Measurements from ENCODE around the gene GRB10.

The GRB10 gene

DNA sequence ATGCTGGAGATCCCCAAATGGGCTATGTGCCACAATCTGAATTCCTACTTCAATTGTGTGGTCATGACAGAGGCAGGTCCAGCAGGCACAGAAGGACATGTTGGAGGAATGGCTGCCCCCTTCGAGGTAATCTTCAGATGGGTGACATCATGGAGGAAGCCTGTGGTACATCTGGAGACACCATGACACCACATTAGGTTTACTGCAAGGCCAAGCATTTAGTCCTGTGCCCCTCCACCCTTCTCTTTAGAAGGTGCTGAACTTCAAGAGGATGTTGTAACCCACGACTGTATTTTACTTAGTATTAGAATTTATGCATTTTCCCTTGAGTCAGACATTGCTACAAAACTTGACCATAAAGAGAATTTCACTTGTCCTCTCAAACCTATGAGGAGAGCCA is 142.4 kb downstream of the GRB10 start:
- Histone ChIP-seq H2BK5ac (ENCODE audit: low read length) (no peak overlapping the region), H3K36me3 (replicated peaks in 1 of 2; ENCODE audit: control insufficient read depth in 2 of 2, insufficient read depth in 2 of 2, low read length in 2 of 2) (peaks cover 0 to 17% of the 10 kb centered on the region in 2 donors), H3K79me1 (ENCODE audit: low read depth, low read length) (no peaks in the 10 kb centered on the region), H3K27me3 (ENCODE audit: control insufficient read depth in 3 of 3, insufficient read depth in 3 of 3, low read depth in 1 of 3, low read length in 3 of 3) (no peaks in the 10 kb centered on the region), H2BK120ac (ENCODE audit: low read depth, low read length) (no peak overlapping the region), H3K4ac (ENCODE audit: low read length) (no peak overlapping the region), H4K91ac (ENCODE audit: low read depth, low read length, poor library complexity) (no peak overlapping the region), H3K4me2 (ENCODE audit: insufficient read depth, low read length, poor library complexity, severe bottlenecking) (no peak overlapping the region), H3K14ac (ENCODE audit: low read length) (no peak overlapping the region), H2AFZ (ENCODE audit: low read length) (no peak overlapping the region), H3K9me3 (replicated peaks in 1 of 2; ENCODE audit: control insufficient read depth in 2 of 2, insufficient read depth in 1 of 2, low read depth in 1 of 2, low read length in 2 of 2) (peaks cover 2 to 17% of the 10 kb centered on the region in 2 donors), H3K4me1 (ENCODE audit: control insufficient read depth in 2 of 2, insufficient read depth in 1 of 2, low read depth in 1 of 2, low read length in 2 of 2) (peaks cover 2 to 8% of the 10 kb centered on the region in 2 donors), H4K8ac (ENCODE audit: low read depth, low read length) (no peak overlapping the region), H2BK15ac (ENCODE audit: low read length) (no peak overlapping the region), H3K9ac (ENCODE audit: low read depth, low read length, poor library complexity) (no peak overlapping the region), H3K4me3 (ENCODE audit: low read length in 2 of 2) (no peak overlapping the region), H3K18ac (ENCODE audit: low read length) (no peak overlapping the region), H2BK12ac (ENCODE audit: low read length) (no peak overlapping the region), H3K23ac (ENCODE audit: low read depth, low read length, poor library complexity) (no peak overlapping the region), H3K27ac (replicated peaks; ENCODE audit: low read length) (no peak overlapping the region), H2AK5ac (ENCODE audit: low read depth, low read length) (no peak overlapping the region)
- no CpG with 5 or more reads among the region's 2 CpGs for WGBS, 2 donors (ENCODE audit: extremely low coverage in 2 of 2, insufficient read length in 2 of 2, insufficient replicate concordance in 1 of 2)
- no peak for DNase-seq (ENCODE audit: low spot score)

DNA sequence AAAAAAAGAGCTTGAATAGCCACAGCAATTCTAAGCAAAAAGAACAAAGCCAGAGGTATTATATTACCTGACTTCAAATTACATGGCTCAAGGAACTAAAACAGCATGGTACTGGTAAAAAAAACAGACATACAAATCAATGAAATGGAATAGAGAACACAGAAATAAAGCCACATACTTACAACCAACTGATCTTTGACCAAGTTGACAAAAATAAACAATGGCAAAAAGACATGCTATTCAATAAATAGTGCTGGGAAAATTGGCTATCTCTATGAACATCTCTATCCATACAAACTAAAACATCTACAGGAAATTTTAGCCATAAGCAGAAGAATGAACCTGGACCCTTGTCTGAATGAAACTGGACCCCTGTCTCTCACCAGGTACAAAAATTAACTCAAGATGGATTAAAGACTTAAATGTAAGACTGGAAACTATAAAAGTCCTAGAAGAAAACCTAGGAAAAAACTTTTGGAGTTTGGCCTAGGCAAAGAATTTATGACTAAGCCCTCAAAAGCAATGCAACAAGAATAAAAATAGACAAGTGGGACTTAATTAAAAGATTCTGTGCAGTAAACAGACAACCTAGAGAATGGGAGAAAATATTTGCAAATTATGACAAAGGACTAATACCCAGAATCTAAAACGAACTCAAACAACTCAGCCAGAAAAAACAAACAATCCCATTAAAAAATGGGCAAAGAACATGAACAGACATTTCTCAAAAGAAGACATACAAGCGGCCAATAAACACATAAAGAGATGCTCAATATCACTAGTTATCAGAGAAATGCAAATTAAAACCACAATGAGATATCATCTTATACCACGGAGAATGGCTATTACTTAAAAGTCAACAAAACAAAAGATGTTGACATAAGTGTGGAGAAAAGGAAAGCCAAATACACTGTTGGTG is 144.7 kb downstream of the GRB10 start:
- Histone ChIP-seq H2BK15ac (ENCODE audit: low read length) (no peak overlapping the region), H3K4me2 (ENCODE audit: insufficient read depth, low read length, poor library complexity, severe bottlenecking) (no peak overlapping the region), H3K27me3 (ENCODE audit: control insufficient read depth in 3 of 3, insufficient read depth in 3 of 3, low read depth in 1 of 3, low read length in 3 of 3) (no peaks in the 10 kb centered on the region), H3K79me1 (ENCODE audit: low read depth, low read length) (no peaks in the 10 kb centered on the region), H2BK5ac (ENCODE audit: low read length) (no peak overlapping the region), H3K36me3 (replicated peaks in 1 of 2; ENCODE audit: control insufficient read depth in 2 of 2, insufficient read depth in 2 of 2, low read length in 2 of 2) (peaks cover 0 to 9% of the 10 kb centered on the region in 2 donors), H4K91ac (ENCODE audit: low read depth, low read length, poor library complexity) (no peak overlapping the region), H3K4me3 (ENCODE audit: low read length in 2 of 2) (no peak overlapping the region), H2AFZ (ENCODE audit: low read length) (no peak overlapping the region), H3K4ac (ENCODE audit: low read length) (no peak overlapping the region), H3K18ac (ENCODE audit: low read length) (no peak overlapping the region), H3K14ac (ENCODE audit: low read length) (no peak overlapping the region), H2BK12ac (ENCODE audit: low read length) (no peak overlapping the region), H2AK5ac (ENCODE audit: low read depth, low read length) (no peak overlapping the region), H3K23ac (ENCODE audit: low read depth, low read length, poor library complexity) (no peak overlapping the region), H3K4me1 (ENCODE audit: control insufficient read depth in 2 of 2, insufficient read depth in 1 of 2, low read depth in 1 of 2, low read length in 2 of 2) (peaks cover 2 to 8% of the 10 kb centered on the region in 2 donors), H3K27ac (replicated peaks; ENCODE audit: low read length) (no peak overlapping the region), H2BK120ac (ENCODE audit: low read depth, low read length) (no peak overlapping the region), H3K9me3 (replicated peaks in 1 of 2; ENCODE audit: control insufficient read depth in 2 of 2, insufficient read depth in 1 of 2, low read depth in 1 of 2, low read length in 2 of 2) (peaks cover 2 to 28% of the 10 kb centered on the region in 2 donors), H4K8ac (ENCODE audit: low read depth, low read length) (no peak overlapping the region), H3K9ac (ENCODE audit: low read depth, low read length, poor library complexity) (no peak overlapping the region)
- DNase-seq (ENCODE audit: low spot score), result no peak
- WGBS, 2 donors (ENCODE audit: extremely low coverage in 2 of 2, insufficient read length in 2 of 2, insufficient replicate concordance in 1 of 2), result no CpG with 5 or more reads among the region's 3 CpGs

DNA sequence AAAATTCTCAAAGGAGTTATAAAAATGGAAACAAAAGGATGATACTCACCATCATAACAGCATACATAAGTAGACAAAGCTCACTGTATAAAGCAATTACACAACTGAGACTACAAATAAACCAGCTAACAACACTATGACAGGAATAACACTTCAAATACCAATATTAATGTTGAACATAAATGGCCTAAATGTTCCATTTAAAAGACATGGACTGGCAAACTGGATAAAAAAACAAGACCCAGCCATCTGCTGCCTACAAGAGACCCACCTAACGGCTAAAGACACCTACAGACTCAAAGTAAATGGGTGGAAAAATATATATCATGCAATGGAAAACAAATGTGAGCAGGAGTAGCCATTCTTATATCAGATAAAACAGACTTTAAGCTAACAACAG is 148.3 kb downstream of the GRB10 start:
- H3K23ac ChIP-seq (ENCODE audit: low read depth, low read length, poor library complexity), result no peak overlapping the region
- peaks cover 0 to 5% of the 10 kb centered on the region in 2 donors for H3K36me3 ChIP-seq (replicated peaks in 1 of 2; ENCODE audit: control insufficient read depth in 2 of 2, insufficient read depth in 2 of 2, low read length in 2 of 2)
- H3K14ac ChIP-seq (ENCODE audit: low read length), result no peak overlapping the region
- no peak overlapping the region for H2BK12ac ChIP-seq (ENCODE audit: low read length)
- no peak overlapping the region for H3K18ac ChIP-seq (ENCODE audit: low read length)
- peaks cover 5% of the 10 kb centered on the region for H3K79me1 ChIP-seq (ENCODE audit: low read depth, low read length)
- no peak overlapping the region for H3K27ac ChIP-seq (replicated peaks; ENCODE audit: low read length)
- H2BK15ac ChIP-seq (ENCODE audit: low read length), result no peak overlapping the region
- H3K9ac ChIP-seq (ENCODE audit: low read depth, low read length, poor library complexity), result no peak overlapping the region
- no peak overlapping the region for H3K4me2 ChIP-seq (ENCODE audit: insufficient read depth, low read length, poor library complexity, severe bottlenecking)
- H2AFZ ChIP-seq (ENCODE audit: low read length), result no peak overlapping the region
- H3K4me1 ChIP-seq (ENCODE audit: control insufficient read depth in 2 of 2, insufficient read depth in 1 of 2, low read depth in 1 of 2, low read length in 2 of 2), result peaks cover 0 to 14% of the 10 kb centered on the region in 2 donors
- H3K9me3 ChIP-seq (replicated peaks in 1 of 2; ENCODE audit: control insufficient read depth in 2 of 2, insufficient read depth in 1 of 2, low read depth in 1 of 2, low read length in 2 of 2), result peaks cover 2 to 28% of the 10 kb centered on the region in 2 donors
- no peaks in the 10 kb centered on the region for H3K27me3 ChIP-seq (ENCODE audit: control insufficient read depth in 3 of 3, insufficient read depth in 3 of 3, low read depth in 1 of 3, low read length in 3 of 3)
- no peak overlapping the region for H4K8ac ChIP-seq (ENCODE audit: low read depth, low read length)
- H2BK120ac ChIP-seq (ENCODE audit: low read depth, low read length), result no peak overlapping the region
- WGBS, 2 donors (ENCODE audit: extremely low coverage in 2 of 2, insufficient read length in 2 of 2, insufficient replicate concordance in 1 of 2), result no CpG with 5 or more reads among the region's 1 CpG
- no peak overlapping the region for H3K4me3 ChIP-seq (ENCODE audit: low read length in 2 of 2)
- DNase-seq (ENCODE audit: low spot score), result no peak
- no peak overlapping the region for H3K4ac ChIP-seq (ENCODE audit: low read length)
- no peak overlapping the region for H4K91ac ChIP-seq (ENCODE audit: low read depth, low read length, poor library complexity)
- H2BK5ac ChIP-seq (ENCODE audit: low read length), result no peak overlapping the region
- H2AK5ac ChIP-seq (ENCODE audit: low read depth, low read length), result no peak overlapping the region

DNA sequence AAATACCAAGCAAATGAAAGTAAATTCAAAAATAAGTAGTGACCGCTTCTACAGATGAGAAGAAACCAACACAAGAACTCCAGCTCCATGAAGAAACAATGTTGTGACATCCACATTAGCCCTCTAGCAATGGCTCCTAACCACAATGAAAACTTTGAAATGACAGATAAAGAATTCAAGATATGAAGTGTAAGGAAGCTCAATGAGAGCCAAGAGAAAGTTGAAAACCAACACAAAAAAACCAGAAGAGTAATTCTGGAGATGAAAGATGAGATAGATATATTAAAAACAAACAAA is 149.3 kb downstream of the GRB10 start:
- peaks cover 0 to 16% of the 10 kb centered on the region in 2 donors for H3K4me1 ChIP-seq (ENCODE audit: control insufficient read depth in 2 of 2, insufficient read depth in 1 of 2, low read depth in 1 of 2, low read length in 2 of 2)
- peaks cover 0 to 5% of the 10 kb centered on the region in 2 donors for H3K36me3 ChIP-seq (replicated peaks in 1 of 2; ENCODE audit: control insufficient read depth in 2 of 2, insufficient read depth in 2 of 2, low read length in 2 of 2)
- H3K9me3 ChIP-seq (replicated peaks in 1 of 2; ENCODE audit: control insufficient read depth in 2 of 2, insufficient read depth in 1 of 2, low read depth in 1 of 2, low read length in 2 of 2), result peaks cover 2 to 24% of the 10 kb centered on the region in 2 donors
- WGBS, 2 donors (ENCODE audit: extremely low coverage in 2 of 2, insufficient read length in 2 of 2, insufficient replicate concordance in 1 of 2), result no CpG with 5 or more reads among the region's 1 CpG
- no peaks in the 10 kb centered on the region for H3K27me3 ChIP-seq (ENCODE audit: control insufficient read depth in 3 of 3, insufficient read depth in 3 of 3, low read depth in 1 of 3, low read length in 3 of 3)
- no peak overlapping the region for H2BK120ac ChIP-seq (ENCODE audit: low read depth, low read length)
- no peak overlapping the region for H3K4me2 ChIP-seq (ENCODE audit: insufficient read depth, low read length, poor library complexity, severe bottlenecking)
- H2BK12ac ChIP-seq (ENCODE audit: low read length), result no peak overlapping the region
- H3K14ac ChIP-seq (ENCODE audit: low read length), result no peak overlapping the region
- no peak overlapping the region for H3K18ac ChIP-seq (ENCODE audit: low read length)
- H2BK5ac ChIP-seq (ENCODE audit: low read length), result no peak overlapping the region
- H2AFZ ChIP-seq (ENCODE audit: low read length), result no peak overlapping the region
- peaks cover 7% of the 10 kb centered on the region for H3K79me1 ChIP-seq (ENCODE audit: low read depth, low read length)
- H3K27ac ChIP-seq (replicated peaks; ENCODE audit: low read length), result no peak overlapping the region
- H3K4me3 ChIP-seq (ENCODE audit: low read length in 2 of 2), result no peak overlapping the region
- H2AK5ac ChIP-seq (ENCODE audit: low read depth, low read length), result no peak overlapping the region
- H3K23ac ChIP-seq (ENCODE audit: low read depth, low read length, poor library complexity), result no peak overlapping the region
- H4K8ac ChIP-seq (ENCODE audit: low read depth, low read length), result no peak overlapping the region
- no peak overlapping the region for H2BK15ac ChIP-seq (ENCODE audit: low read length)
- H3K9ac ChIP-seq (ENCODE audit: low read depth, low read length, poor library complexity), result no peak overlapping the region
- no peak for DNase-seq (ENCODE audit: low spot score)
- H3K4ac ChIP-seq (ENCODE audit: low read length), result no peak overlapping the region
- no peak overlapping the region for H4K91ac ChIP-seq (ENCODE audit: low read depth, low read length, poor library complexity)
